ENCODE measurements around the gene LRRC27.

Gene LRRC27

DNA sequence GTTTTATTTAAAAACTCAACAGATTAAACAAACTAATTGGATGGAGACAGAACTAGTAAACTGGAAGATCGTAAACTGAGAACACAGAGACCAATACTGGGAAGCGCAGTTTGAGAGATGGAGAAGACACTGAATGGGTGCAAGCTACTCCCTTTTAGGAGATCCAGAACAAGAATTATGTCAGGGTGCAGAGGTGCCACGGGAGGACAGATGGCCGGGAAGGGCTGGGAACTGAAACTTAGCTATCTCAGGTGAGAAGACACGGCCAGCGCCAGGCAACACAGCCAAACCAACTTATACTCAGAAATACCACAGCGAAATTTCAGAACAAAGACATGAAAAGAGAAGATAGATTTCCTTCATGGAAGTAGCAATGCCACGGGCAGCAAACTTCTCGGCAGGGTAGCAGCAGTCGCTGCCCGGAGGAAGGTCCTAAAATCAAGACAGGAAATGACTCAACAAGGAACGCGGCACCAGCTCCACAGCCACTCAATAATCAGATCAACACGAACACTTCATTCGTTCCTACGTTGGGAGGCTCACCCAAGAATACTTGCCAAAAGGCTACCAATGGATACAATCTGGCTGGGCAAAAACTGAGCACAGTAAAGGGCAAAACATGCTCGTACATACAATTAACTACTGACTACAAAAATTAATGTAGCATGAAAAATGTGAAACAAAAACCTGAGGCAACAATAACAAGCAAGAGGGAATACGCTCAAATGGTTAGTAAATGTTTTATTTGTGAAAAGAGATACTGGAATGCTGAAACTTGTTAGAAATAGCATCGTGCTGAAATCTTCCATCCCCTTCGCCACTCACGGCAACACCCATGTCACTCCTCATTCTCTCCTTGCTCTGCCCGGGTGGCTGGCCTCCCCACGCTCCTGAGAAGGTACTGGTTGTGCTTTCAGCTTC, 2.2 kb upstream of the LRRC27 start:
- no peaks in the 10 kb centered on the region for H3K9me3 ChIP-seq (ENCODE audit: insufficient read depth, low read length)
- H2AFZ ChIP-seq (ENCODE audit: low read depth, low read length, severe bottlenecking), result no peak overlapping the region
- peak overlapping the region; percentile 73 for H3K4me2 ChIP-seq (ENCODE audit: low read depth, low read length, poor library complexity, severe bottlenecking)
- no peaks in the 10 kb centered on the region for H3K36me3 ChIP-seq (ENCODE audit: low read length)
- peaks cover 13% of the 10 kb centered on the region for H3F3A ChIP-seq (ENCODE audit: insufficient read depth)
- H3K27ac ChIP-seq (ENCODE audit: low read depth, low read length), result peak overlapping the region; percentile 10
- peak overlapping the region; percentile 86 for H3K9ac ChIP-seq (ENCODE audit: low read length)
- peak overlapping the region; percentile 88 for H3K4me3 ChIP-seq (ENCODE audit: insufficient read depth, low read length, poor library complexity, severe bottlenecking)
- no peaks in the 10 kb centered on the region for H3K27me3 ChIP-seq (ENCODE audit: low read length)
- H3K79me2 ChIP-seq (ENCODE audit: insufficient read depth, low read length), result peaks cover 34% of the 10 kb centered on the region
- H4K20me1 ChIP-seq (ENCODE audit: low read depth, low read length), result no peaks in the 10 kb centered on the region
- TF ChIP-seq, protein P1, sequence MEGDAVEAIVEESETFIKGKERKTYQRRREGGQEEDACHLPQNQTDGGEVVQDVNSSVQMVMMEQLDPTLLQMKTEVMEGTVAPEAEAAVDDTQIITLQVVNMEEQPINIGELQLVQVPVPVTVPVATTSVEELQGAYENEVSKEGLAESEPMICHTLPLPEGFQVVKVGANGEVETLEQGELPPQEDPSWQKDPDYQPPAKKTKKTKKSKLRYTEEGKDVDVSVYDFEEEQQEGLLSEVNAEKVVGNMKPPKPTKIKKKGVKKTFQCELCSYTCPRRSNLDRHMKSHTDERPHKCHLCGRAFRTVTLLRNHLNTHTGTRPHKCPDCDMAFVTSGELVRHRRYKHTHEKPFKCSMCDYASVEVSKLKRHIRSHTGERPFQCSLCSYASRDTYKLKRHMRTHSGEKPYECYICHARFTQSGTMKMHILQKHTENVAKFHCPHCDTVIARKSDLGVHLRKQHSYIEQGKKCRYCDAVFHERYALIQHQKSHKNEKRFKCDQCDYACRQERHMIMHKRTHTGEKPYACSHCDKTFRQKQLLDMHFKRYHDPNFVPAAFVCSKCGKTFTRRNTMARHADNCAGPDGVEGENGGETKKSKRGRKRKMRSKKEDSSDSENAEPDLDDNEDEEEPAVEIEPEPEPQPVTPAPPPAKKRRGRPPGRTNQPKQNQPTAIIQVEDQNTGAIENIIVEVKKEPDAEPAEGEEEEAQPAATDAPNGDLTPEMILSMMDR (IDR thresholded peaks at IDR 0.05; ENCODE audit: insufficient read depth, low read length, poor library complexity, severe bottlenecking), result no peak
- no peak for TF ChIP-seq EZH2phosphoT487 (conservative IDR thresholded peaks at IDR 0.05; ENCODE audit: low read length)
- H3K9me2 ChIP-seq (replicated peaks; ENCODE audit: insufficient read depth, low read length), result no peaks in the 10 kb centered on the region

DNA sequence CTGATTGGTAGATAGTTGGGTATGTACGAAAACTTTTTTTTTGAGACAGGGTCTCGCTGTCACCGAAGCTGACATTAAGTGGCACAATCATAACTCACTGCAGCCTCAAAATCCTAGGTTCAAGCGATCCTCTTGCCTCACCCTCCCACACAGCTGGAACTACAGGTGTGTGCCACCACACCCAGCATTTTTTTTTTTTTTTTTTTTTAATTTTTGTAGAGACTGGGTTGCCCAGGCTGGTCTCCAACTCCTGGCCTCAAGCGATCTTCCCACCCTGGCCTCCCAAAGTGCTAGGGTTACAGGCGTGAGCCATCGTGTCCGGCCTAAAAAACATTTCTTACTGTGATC, 1.5 kb upstream of the LRRC27 start:
- peak overlapping the region; percentile 10; the same call in 1 of the 2 replicates for H3K27ac ChIP-seq (ENCODE audit: low read depth, low read length)
- peaks cover 13% of the 10 kb centered on the region for H3F3A ChIP-seq (ENCODE audit: insufficient read depth)
- H3K9ac ChIP-seq (ENCODE audit: low read length), result peak overlapping the region; percentile 86
- H3K9me2 ChIP-seq (replicated peaks; ENCODE audit: insufficient read depth, low read length), result no peaks in the 10 kb centered on the region
- peak overlapping the region; percentile 88 for H3K4me3 ChIP-seq (ENCODE audit: insufficient read depth, low read length, poor library complexity, severe bottlenecking)
- TF ChIP-seq, protein P1 (IDR thresholded peaks at IDR 0.05; ENCODE audit: insufficient read depth, low read length, poor library complexity, severe bottlenecking), result no peak
- TF ChIP-seq EZH2phosphoT487 (conservative IDR thresholded peaks at IDR 0.05; ENCODE audit: low read length), result no peak
- H3K79me2 ChIP-seq (ENCODE audit: insufficient read depth, low read length), result peaks cover 34% of the 10 kb centered on the region
- peak overlapping the region; percentile 73 for H3K4me2 ChIP-seq (ENCODE audit: low read depth, low read length, poor library complexity, severe bottlenecking)
- no peaks in the 10 kb centered on the region for H4K20me1 ChIP-seq (ENCODE audit: low read depth, low read length)
- H3K9me3 ChIP-seq (ENCODE audit: insufficient read depth, low read length), result no peaks in the 10 kb centered on the region
- no peak overlapping the region for H2AFZ ChIP-seq (ENCODE audit: low read depth, low read length, severe bottlenecking)
- H3K36me3 ChIP-seq (ENCODE audit: low read length), result no peaks in the 10 kb centered on the region
- H3K27me3 ChIP-seq (ENCODE audit: low read length), result no peaks in the 10 kb centered on the region

DNA sequence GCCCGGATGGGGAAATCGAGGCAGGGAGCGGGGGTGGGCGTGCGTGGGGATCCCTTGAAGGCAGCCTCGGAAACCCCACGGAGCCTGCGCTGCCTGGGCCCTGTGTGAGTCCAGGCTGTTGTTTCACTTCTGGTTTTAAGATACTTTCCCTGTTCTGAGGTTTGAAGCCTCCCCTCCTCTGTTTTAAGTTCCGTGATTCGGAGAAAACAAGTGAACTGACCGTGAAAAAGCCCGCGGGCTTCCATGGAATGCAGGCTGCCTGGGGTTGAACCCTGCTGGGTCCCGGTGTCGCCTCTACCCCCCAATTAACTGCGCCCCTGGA, 401 bp downstream of the LRRC27 start:
- peaks cover 29% of the 10 kb centered on the region for H3K79me2 ChIP-seq (ENCODE audit: insufficient read depth, low read length)
- no peaks in the 10 kb centered on the region for H3K27me3 ChIP-seq (ENCODE audit: low read length)
- H3K4me2 ChIP-seq (ENCODE audit: low read depth, low read length, poor library complexity, severe bottlenecking), result peak overlapping the region; percentile 61
- H3K4me3 ChIP-seq (ENCODE audit: insufficient read depth, low read length, poor library complexity, severe bottlenecking), result peak overlapping the region; percentile 48
- H4K20me1 ChIP-seq (ENCODE audit: low read depth, low read length), result no peaks in the 10 kb centered on the region
- H3K36me3 ChIP-seq (ENCODE audit: low read length), result no peaks in the 10 kb centered on the region
- TF ChIP-seq, protein P1 (IDR thresholded peaks at IDR 0.05; ENCODE audit: insufficient read depth, low read length, poor library complexity, severe bottlenecking), result no peak
- TF ChIP-seq EZH2phosphoT487 (conservative IDR thresholded peaks at IDR 0.05; ENCODE audit: low read length), result no peak
- H3F3A ChIP-seq (ENCODE audit: insufficient read depth), result peaks cover 13% of the 10 kb centered on the region
- peak overlapping the region; percentile 86 for H3K9ac ChIP-seq (ENCODE audit: low read length)
- H3K9me3 ChIP-seq (ENCODE audit: insufficient read depth, low read length), result no peaks in the 10 kb centered on the region
- H3K27ac ChIP-seq (ENCODE audit: low read depth, low read length), result peak overlapping the region; percentile 39
- H2AFZ ChIP-seq (ENCODE audit: low read depth, low read length, severe bottlenecking), result peak overlapping the region; percentile 68
- H3K9me2 ChIP-seq (replicated peaks; ENCODE audit: insufficient read depth, low read length), result no peaks in the 10 kb centered on the region

Measured in SU-DHL-6 (cell line).